DND-41 (cell line): ENCODE measurements around the gene DLGAP1.

Source experiments
- ATAC-seq: fragments of 200-7000 bp; cut with Tn5 transposase; 3 replicates; pipeline ENCODE4 v1.9.1; 2021; ENCODE audit warnings: low read depth; ENCODE audit not compliant: insufficient read depth
- DNase-seq: peaks from one replicate; pipeline ENCODE4 v3.0.0-alpha.2; 2020
- H2AFZ ChIP-seq: 2 replicates; pipeline ENCODE4 v1.6.0; 2012; ENCODE audit warnings: low read depth, low read length
- H3K27ac ChIP-seq: 2 replicates; pipeline ENCODE4 v1.5.1; 2012; ENCODE audit warnings: low read length, inconsistent platforms
- H3K27me3 ChIP-seq: fragments of 200-600 bp; sonication (generic); 2 replicates; pipeline ENCODE4 v1.6.0; 2012; ENCODE audit warnings: low read length, mild to moderate bottlenecking, inconsistent platforms; ENCODE audit not compliant: insufficient read depth, poor library complexity
- H3K36me3 ChIP-seq: 2 replicates; pipeline ENCODE4 v1.5.1; 2012; ENCODE audit warnings: low read length, inconsistent platforms; ENCODE audit not compliant: insufficient read depth
- H3K4me1 ChIP-seq: 2 replicates; pipeline ENCODE4 v1.5.1; 2012; ENCODE audit warnings: mild to moderate bottlenecking, low read length; ENCODE audit not compliant: insufficient read depth
- H3K4me2 ChIP-seq: 2 replicates; pipeline ENCODE4 v1.6.0; 2012; ENCODE audit warnings: mild to moderate bottlenecking, moderate library complexity, low read length, inconsistent platforms; ENCODE audit not compliant: insufficient read depth
- H3K4me3 ChIP-seq, 2 experiments: fragments of 200-600 bp in 1 of 2; shearing (Covaris generic) in 1 of 2; 2 replicates each; pipeline ENCODE4 v1.5.1; 2012 to 2016; ENCODE audit warnings: inconsistent platforms in 2 of 2, low read length in 2 of 2, mild to moderate bottlenecking in 2 of 2, low read depth in 1 of 2, moderate library complexity in 1 of 2
- H3K79me2 ChIP-seq: 2 replicates; pipeline ENCODE4 v1.6.0; 2012; ENCODE audit warnings: low read length, inconsistent platforms; ENCODE audit not compliant: insufficient read depth
- H3K9ac ChIP-seq: 2 replicates; pipeline ENCODE4 v1.6.0; 2012; ENCODE audit warnings: low read depth, mild to moderate bottlenecking, inconsistent platforms, low read length, moderate library complexity
- H3K9me3 ChIP-seq: 2 replicates; pipeline ENCODE4 v1.5.1; 2012; ENCODE audit warnings: low read length, moderate library complexity, mild to moderate bottlenecking, inconsistent platforms; ENCODE audit not compliant: insufficient read depth, severe bottlenecking
- H4K20me1 ChIP-seq: 2 replicates; pipeline ENCODE4 v1.6.0; 2012; ENCODE audit warnings: low read length; ENCODE audit not compliant: insufficient read depth
- CTCF ChIP-seq: IDR thresholded peaks from 2 replicates; pipeline ENCODE4 v1.5.1; 2012; ENCODE audit warnings: borderline replicate concordance, low read length, moderate library complexity, mild to moderate bottlenecking; ENCODE audit not compliant: poor library complexity, severe bottlenecking; ENCODE audit errors: extremely low read depth
- EZH2 ChIP-seq: IDR thresholded peaks from 3 replicates; pipeline ENCODE4 v1.6.1; 2012; ENCODE audit warnings: borderline replicate concordance, low read depth, mild to moderate bottlenecking, moderate library complexity, low read length, inconsistent platforms; ENCODE audit not compliant: severe bottlenecking

DLGAP1 gene

GRCh38 chr18:4241090-4241617, 214.0 kb downstream of the DLGAP1 start:
- H3K4me3 ChIP-seq = no peak overlapping the region

GRCh38 chr18:4238966-4239365, 216.1 kb downstream of the DLGAP1 start:
- Histone ChIP-seq H3K4me1 (no peaks in the 10 kb centered on the region), H3K4me3 (no peak overlapping the region)
- TF ChIP-seq EZH2 (no peak), CTCF (no peak)

More at GRCh38 chr18:4241090-4241617, 214.0 kb downstream of the DLGAP1 start:
- Histone ChIP-seq H3K4me2 (no peak overlapping the region), H3K9ac (no peak overlapping the region), H3K4me1 (no peaks in the 10 kb centered on the region), H3K9me3 (no peaks in the 10 kb centered on the region), H3K27me3 (no peaks in the 10 kb centered on the region), H3K79me2 (no peaks in the 10 kb centered on the region), H3K27ac (no peak overlapping the region), H4K20me1 (no peaks in the 10 kb centered on the region), H2AFZ (no peak overlapping the region), H3K36me3 (no peaks in the 10 kb centered on the region)
- TF ChIP-seq CTCF (no peak), EZH2 (no peak)
- ATAC-seq (no peak), DNase-seq (no peak)

GRCh38 chr18:4237664-4238041, 217.5 kb downstream of the DLGAP1 start:
- no peaks in the 10 kb centered on the region for H3K79me2 ChIP-seq
- no peak overlapping the region for H2AFZ ChIP-seq
- H3K9ac ChIP-seq = no peak overlapping the region
- no peak overlapping the region for H3K4me2 ChIP-seq
- H3K9me3 ChIP-seq = no peaks in the 10 kb centered on the region
- TF ChIP-seq CTCF (no peak), EZH2 (no peak)
- no peaks in the 10 kb centered on the region for H3K36me3 ChIP-seq
- H3K27me3 ChIP-seq = no peaks in the 10 kb centered on the region
- no peak overlapping the region for H3K27ac ChIP-seq
- H3K4me3 ChIP-seq = no peak overlapping the region
- no peak for DNase-seq
- no peak for ATAC-seq
- H4K20me1 ChIP-seq = no peaks in the 10 kb centered on the region
- H3K4me1 ChIP-seq = no peaks in the 10 kb centered on the region

More at GRCh38 chr18:4238966-4239365, 216.1 kb downstream of the DLGAP1 start:
- no peaks in the 10 kb centered on the region for H3K36me3 ChIP-seq
- no peaks in the 10 kb centered on the region for H3K79me2 ChIP-seq
- no peaks in the 10 kb centered on the region for H4K20me1 ChIP-seq
- H2AFZ ChIP-seq = no peak overlapping the region
- H3K27ac ChIP-seq = no peak overlapping the region
- H3K9ac ChIP-seq = no peak overlapping the region
- no peaks in the 10 kb centered on the region for H3K9me3 ChIP-seq
- no peak for ATAC-seq
- H3K4me2 ChIP-seq = no peak overlapping the region
- DNase-seq = no peak
- H3K27me3 ChIP-seq = no peaks in the 10 kb centered on the region
